ENCODE measurements around the gene RAD18.

DNA sequence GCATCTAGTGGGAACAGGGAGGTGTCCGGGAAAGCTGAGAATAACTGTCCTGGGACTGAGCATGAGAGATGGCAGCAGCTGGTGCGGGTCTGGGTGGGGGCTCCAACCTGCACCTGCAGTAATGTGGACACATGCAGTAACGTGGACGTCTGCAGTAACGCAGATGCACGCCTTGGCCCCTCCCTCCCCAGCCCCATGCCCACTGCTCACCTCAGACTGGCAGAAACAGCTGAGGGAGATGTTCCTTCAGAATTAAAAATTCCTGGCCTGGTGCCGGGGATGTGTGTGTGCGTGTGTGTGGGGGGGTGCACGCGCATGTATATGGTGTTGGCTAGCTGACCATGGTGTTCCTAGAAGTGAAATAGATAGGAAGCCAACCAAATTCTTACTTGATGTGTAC is 107.2 kb downstream of the RAD18 start:
- no peak for TF ChIP-seq CTCF (IDR thresholded peaks at IDR 0.05)
- TF ChIP-seq EZH2 (IDR thresholded peaks at IDR 0.05; ENCODE audit: borderline replicate concordance, insufficient read depth, low read depth, low read length, poor library complexity, severe bottlenecking): no peak
